ENCODE measurements around the gene MED23. TPM values are rescaled to one million over a fixed set of nuclear protein-coding genes. Genes with fewer than 3 reads are reported as not detected.

Gene MED23
- total RNA-seq, 4 donors from 2014 or later = 19.4 to 54.9 (median 35.2) TPM

- Histone ChIP-seq H3K36me3 (no peaks in the 10 kb centered on the region), H3K4me3 (no peak overlapping the region), H3K27me3 (no peaks in the 10 kb centered on the region), H3K9me3 (no peaks in the 10 kb centered on the region), H3K27ac (no peak overlapping the region), H3K4me1 (peaks cover 44% of the 10 kb centered on the region)
- 80% methylated on average over 3 of the region's 3 CpGs for WGBS
- no peak for DNase-seq (ENCODE audit: low spot score in 2 of 2)
- TF ChIP-seq CTCF (IDR thresholded peaks at IDR 0.05) = no peak
- no peak for TF ChIP-seq POLR2AphosphoS5 (IDR thresholded peaks at IDR 0.05)
- no peak for TF ChIP-seq POLR2A (IDR thresholded peaks at IDR 0.05)
- no peak for TF ChIP-seq EP300 (IDR thresholded peaks at IDR 0.05)
Observed at GRCh38 chr6:131631625-131632289, 3.7 kb upstream of the MED23 start.

- H3K27ac ChIP-seq = peak overlapping the region; percentile 44
- peaks cover 48% of the 10 kb centered on the region for H3K4me1 ChIP-seq
- WGBS = 40% methylated on average over 2 of the region's 2 CpGs
- no peaks in the 10 kb centered on the region for H3K27me3 ChIP-seq
- TF ChIP-seq CTCF (IDR thresholded peaks at IDR 0.05) = no peak
- no peak for TF ChIP-seq POLR2AphosphoS5 (IDR thresholded peaks at IDR 0.05)
- TF ChIP-seq POLR2A (IDR thresholded peaks at IDR 0.05) = no peak
- no peak overlapping the region for H3K4me3 ChIP-seq
- no peaks in the 10 kb centered on the region for H3K9me3 ChIP-seq
- peaks cover 5% of the 10 kb centered on the region for H3K36me3 ChIP-seq
- DNase-seq (ENCODE audit: low spot score in 2 of 2) = no peak
Observed at GRCh38 chr6:131629651-131630050, 1.6 kb upstream of the MED23 start.

GRCh38 chr6:131628726-131629125, 684 bp upstream of the MED23 start:
- Histone ChIP-seq H3K4me1 (peaks cover 48% of the 10 kb centered on the region), H3K27me3 (no peaks in the 10 kb centered on the region), H3K4me3 (peak overlapping the region; percentile 81), H3K36me3 (peaks cover 14% of the 10 kb centered on the region), H3K27ac (peak overlapping the region; percentile 87), H3K9me3 (no peaks in the 10 kb centered on the region)
- WGBS = 9% methylated on average over 1 of the region's 1 CpG
- DNase-seq (ENCODE audit: low spot score in 2 of 2) = no peak
- no peak for TF ChIP-seq CTCF (IDR thresholded peaks at IDR 0.05)
- no peak for TF ChIP-seq POLR2A (IDR thresholded peaks at IDR 0.05)
- no peak for TF ChIP-seq EP300 (IDR thresholded peaks at IDR 0.05)
- TF ChIP-seq POLR2AphosphoS5 (IDR thresholded peaks at IDR 0.05) = no peak

GRCh38 chr6:131615275-131615674, 12.8 kb downstream of the MED23 start:
- Histone ChIP-seq H3K9me3 (no peaks in the 10 kb centered on the region), H3K27me3 (no peaks in the 10 kb centered on the region), H3K36me3 (peaks cover 88% of the 10 kb centered on the region), H3K4me1 (no peaks in the 10 kb centered on the region), H3K4me3 (no peak overlapping the region), H3K27ac (no peak overlapping the region)
- TF ChIP-seq CTCF (IDR thresholded peaks at IDR 0.05) (no peak), POLR2AphosphoS5 (IDR thresholded peaks at IDR 0.05) (no peak), EP300 (IDR thresholded peaks at IDR 0.05) (no peak), POLR2A (IDR thresholded peaks at IDR 0.05) (no peak)
- no peak for DNase-seq (ENCODE audit: low spot score in 2 of 2)
- 93% methylated on average over 4 of the region's 4 CpGs for WGBS

- no peaks in the 10 kb centered on the region for H3K4me1 ChIP-seq
- no peaks in the 10 kb centered on the region for H3K27me3 ChIP-seq
- 90% methylated on average over 5 of the region's 5 CpGs for WGBS
- H3K4me3 ChIP-seq = no peak overlapping the region
- no peak for DNase-seq (ENCODE audit: low spot score in 2 of 2)
- no peak for TF ChIP-seq POLR2A (IDR thresholded peaks at IDR 0.05)
- no peak for TF ChIP-seq CTCF (IDR thresholded peaks at IDR 0.05)
- TF ChIP-seq POLR2AphosphoS5 (IDR thresholded peaks at IDR 0.05) = no peak
- H3K9me3 ChIP-seq = no peaks in the 10 kb centered on the region
- peaks cover 88% of the 10 kb centered on the region for H3K36me3 ChIP-seq
- H3K27ac ChIP-seq = no peak overlapping the region
Observed at GRCh38 chr6:131613296-131613925, 14.6 kb downstream of the MED23 start.

All from suprapubic skin (tissue), 4 donors.